SK-N-MC (cell line): ENCODE data around the gene PDK3.

Experiments
- DNase-seq: peaks from one replicate; pipeline ENCODE4 v3.0.0-alpha.2; 2011; ENCODE audit warnings: low read depth, low spot score
- H3K27ac ChIP-seq: fragments of 200-600 bp; sonication (generic); 2 replicates; pipeline ENCODE4 v1.5.1; 2016; ENCODE audit warnings: mixed run types
- H3K36me3 ChIP-seq: fragments of 200-600 bp; sonication (generic); 2 replicates; pipeline ENCODE4 v1.6.1; 2017; ENCODE audit warnings: antibody characterized with exemption, low read length, mixed read lengths; ENCODE audit not compliant: insufficient read depth
- H3K4me3 ChIP-seq: fragments of 200-600 bp; sonication (generic); 2 replicates; pipeline ENCODE4 v1.5.1; 2016
- H3K9ac ChIP-seq: fragments of 200-600 bp; sonication (generic); 2 replicates; pipeline ENCODE4 v1.8.0; 2017; ENCODE audit warnings: mixed run types, mixed read lengths; ENCODE audit not compliant: insufficient read length
- H3K9me3 ChIP-seq: fragments of 200-600 bp; sonication (generic); 2 replicates; pipeline ENCODE4 v1.6.1; 2017; ENCODE audit warnings: low read depth, mild to moderate bottlenecking, antibody characterized with exemption, low read length, moderate library complexity, mixed read lengths
- EZH2 ChIP-seq: fragments of 200-600 bp; sonication (generic); IDR thresholded peaks from one replicate; pipeline ENCODE4 v1.6.1; 2017; ENCODE audit warnings: antibody characterized with exemption
- FOXP2 ChIP-seq: optimal IDR thresholded peaks from 2 replicates; pipeline ENCODE3; 2011; ENCODE audit warnings: mild to moderate bottlenecking, moderate library complexity; ENCODE audit not compliant: insufficient read depth; ENCODE audit errors: extremely low read length, control extremely low read depth
- POLR2AphosphoS5 ChIP-seq: IDR thresholded peaks from 2 replicates; pipeline ENCODE4 v1.6.1; 2012; ENCODE audit warnings: mild to moderate bottlenecking, low read depth, low read length, borderline replicate concordance

PDK3 gene

DNA sequence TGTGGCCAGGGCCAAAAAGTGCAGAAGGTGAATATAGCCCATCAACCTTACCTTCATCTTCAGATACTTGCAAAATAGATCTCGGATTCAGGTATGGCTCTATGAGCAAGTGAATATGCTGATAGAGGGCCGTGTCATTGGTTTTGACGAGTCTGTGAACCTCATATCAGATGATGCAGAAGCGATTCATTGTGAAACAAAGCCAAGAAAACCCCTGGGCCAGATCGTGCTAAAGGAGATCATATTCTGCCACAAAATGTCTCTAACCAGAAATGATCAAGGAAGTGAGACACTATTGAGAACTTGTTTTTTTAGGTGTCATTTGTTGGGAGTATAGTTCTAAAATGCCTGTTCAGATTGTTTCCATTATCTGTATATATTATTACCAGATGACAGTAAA is 48.3 kb downstream of the PDK3 start:
- no peak overlapping the region for H3K9ac ChIP-seq
- no peak for DNase-seq
- H3K9me3 ChIP-seq: no peaks in the 10 kb centered on the region
- no peaks in the 10 kb centered on the region for H3K36me3 ChIP-seq
- TF ChIP-seq FOXP2: no peak
- no peak for TF ChIP-seq POLR2AphosphoS5
- TF ChIP-seq EZH2: no peak
- H3K27ac ChIP-seq: no peak overlapping the region
- no peak overlapping the region for H3K4me3 ChIP-seq

- Histone ChIP-seq H3K36me3 (no peaks in the 10 kb centered on the region), H3K27ac (no peak overlapping the region), H3K9me3 (no peaks in the 10 kb centered on the region), H3K9ac (no peak overlapping the region), H3K4me3 (no peak overlapping the region)
- DNase-seq: peak; percentile 10
- TF ChIP-seq EZH2 (no peak), POLR2AphosphoS5 (no peak), FOXP2 (no peak)
Measured at GRCh38 chrX:24515447-24515846, 50.4 kb downstream of the PDK3 start.

DNA sequence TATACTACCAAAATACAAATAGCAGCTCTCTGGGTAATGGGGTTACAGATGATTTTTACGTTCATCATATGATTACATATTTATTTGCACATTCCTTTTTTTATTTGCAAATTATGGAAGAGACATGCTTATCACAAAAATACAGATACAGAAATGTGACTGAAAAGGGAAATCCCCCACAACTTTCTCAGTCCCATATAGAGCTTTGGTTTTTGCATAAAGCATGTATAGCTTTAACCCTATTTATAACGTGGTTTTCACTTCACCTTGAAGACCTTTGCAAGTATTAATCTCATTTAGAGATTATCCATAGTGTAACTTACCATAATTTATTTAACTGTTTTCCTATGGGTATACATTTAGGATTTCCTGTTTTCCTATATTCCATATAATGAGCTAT is 55.4 kb downstream of the PDK3 start:
- no peaks in the 10 kb centered on the region for H3K36me3 ChIP-seq
- TF ChIP-seq EZH2 (no peak), FOXP2 (no peak), POLR2AphosphoS5 (no peak)
- no peak overlapping the region for H3K9ac ChIP-seq
- H3K9me3 ChIP-seq: no peaks in the 10 kb centered on the region
- no peak for DNase-seq
- H3K4me3 ChIP-seq: no peak overlapping the region
- H3K27ac ChIP-seq: no peak overlapping the region

GRCh38 chrX:24525455-24525854 is 60.4 kb downstream of the PDK3 start:
- no peak for TF ChIP-seq POLR2AphosphoS5
- no peak for TF ChIP-seq FOXP2
- no peak for TF ChIP-seq EZH2
- no peak overlapping the region for H3K9ac ChIP-seq
- no peak for DNase-seq
- H3K4me3 ChIP-seq: no peak overlapping the region
- H3K9me3 ChIP-seq: no peaks in the 10 kb centered on the region
- H3K27ac ChIP-seq: no peak overlapping the region
- H3K36me3 ChIP-seq: no peaks in the 10 kb centered on the region

DNA sequence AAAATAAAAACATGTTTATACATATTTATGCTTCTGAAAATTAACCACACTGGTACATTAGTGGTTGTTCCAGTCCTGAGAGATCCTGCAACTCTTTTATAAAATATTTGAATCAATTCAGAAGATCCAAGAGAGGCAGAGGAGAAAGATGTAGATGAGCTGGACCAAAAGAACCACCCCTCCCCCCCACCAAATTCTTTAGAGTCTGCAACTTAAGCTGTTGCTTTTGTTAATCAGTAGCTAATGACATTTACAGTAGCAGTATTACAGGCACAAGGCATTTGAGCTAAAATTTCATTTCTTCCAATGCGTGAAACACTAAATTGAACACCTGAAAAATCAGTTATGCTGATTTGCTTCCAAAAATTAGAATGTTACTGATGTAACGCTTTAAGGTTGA is 61.5 kb downstream of the PDK3 start:
- DNase-seq: no peak
- H3K36me3 ChIP-seq: no peaks in the 10 kb centered on the region
- TF ChIP-seq POLR2AphosphoS5 (no peak), EZH2 (no peak), FOXP2 (no peak)
- no peak overlapping the region for H3K4me3 ChIP-seq
- H3K9me3 ChIP-seq: no peaks in the 10 kb centered on the region
- no peak overlapping the region for H3K9ac ChIP-seq
- no peak overlapping the region for H3K27ac ChIP-seq

GRCh38 chrX:24528605-24529004 is 63.5 kb downstream of the PDK3 start:
- H3K27ac ChIP-seq: no peak overlapping the region
- no peak for DNase-seq
- no peak overlapping the region for H3K4me3 ChIP-seq
- H3K9ac ChIP-seq: no peak overlapping the region
- H3K9me3 ChIP-seq: no peaks in the 10 kb centered on the region
- TF ChIP-seq FOXP2: no peak
- no peaks in the 10 kb centered on the region for H3K36me3 ChIP-seq

DNA sequence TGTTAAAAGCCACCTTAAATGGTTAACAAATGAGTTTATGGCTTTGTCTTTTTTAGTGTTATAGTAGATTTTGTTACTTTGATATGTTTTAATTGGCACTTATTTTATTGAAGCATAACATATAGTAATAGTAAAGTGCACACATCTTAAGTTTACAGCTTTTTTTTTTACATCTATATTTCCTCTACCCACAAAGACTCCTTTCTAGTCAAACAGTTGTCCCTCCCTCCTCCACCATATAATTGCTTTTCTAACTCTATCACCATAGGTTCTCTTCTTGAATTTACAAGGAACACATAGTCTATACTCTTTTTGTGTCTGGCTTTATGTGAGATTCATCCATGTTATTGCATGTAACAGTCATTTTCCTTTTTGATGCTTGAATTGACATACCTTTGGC is 71.5 kb downstream of the PDK3 start:
- Histone ChIP-seq H3K9ac (no peak overlapping the region), H3K36me3 (no peaks in the 10 kb centered on the region), H3K9me3 (no peaks in the 10 kb centered on the region), H3K4me3 (no peak overlapping the region), H3K27ac (no peak overlapping the region)
- TF ChIP-seq FOXP2 (no peak), POLR2AphosphoS5 (no peak), EZH2 (no peak)
- DNase-seq: no peak

GRCh38 chrX:24542756-24543155 is 77.7 kb downstream of the PDK3 start:
- TF ChIP-seq POLR2AphosphoS5 (no peak), EZH2 (no peak), FOXP2 (no peak)
- no peak for DNase-seq
- Histone ChIP-seq H3K9ac (no peak overlapping the region), H3K9me3 (no peaks in the 10 kb centered on the region), H3K27ac (no peak overlapping the region), H3K36me3 (no peaks in the 10 kb centered on the region), H3K4me3 (no peak overlapping the region)

- DNase-seq: no peak
- no peaks in the 10 kb centered on the region for H3K9me3 ChIP-seq
- H3K27ac ChIP-seq: no peak overlapping the region
- TF ChIP-seq EZH2: no peak
- TF ChIP-seq FOXP2: no peak
- no peak for TF ChIP-seq POLR2AphosphoS5
- H3K4me3 ChIP-seq: no peak overlapping the region
- H3K9ac ChIP-seq: no peak overlapping the region
- no peaks in the 10 kb centered on the region for H3K36me3 ChIP-seq
Measured at GRCh38 chrX:24547961-24548360, 82.9 kb downstream of the PDK3 start.
